UCSD-AML1 (cell line): ENCODE measurements around the gene GDI1.
A peak's percentile ranks its signal among the peaks of the same experiment; 100 is the strongest.

Experiments
- DNase-seq: peaks from one replicate; lab custom pipeline; 2025; ENCODE audit not compliant: unreplicated experiment; lab: John Stamatoyannopoulos, UW

GDI1 gene

GRCh38 chrX:154408659-154409221 lies 28.2 kb upstream of the GDI1 start:
- no peak for DNase-seq

DNA sequence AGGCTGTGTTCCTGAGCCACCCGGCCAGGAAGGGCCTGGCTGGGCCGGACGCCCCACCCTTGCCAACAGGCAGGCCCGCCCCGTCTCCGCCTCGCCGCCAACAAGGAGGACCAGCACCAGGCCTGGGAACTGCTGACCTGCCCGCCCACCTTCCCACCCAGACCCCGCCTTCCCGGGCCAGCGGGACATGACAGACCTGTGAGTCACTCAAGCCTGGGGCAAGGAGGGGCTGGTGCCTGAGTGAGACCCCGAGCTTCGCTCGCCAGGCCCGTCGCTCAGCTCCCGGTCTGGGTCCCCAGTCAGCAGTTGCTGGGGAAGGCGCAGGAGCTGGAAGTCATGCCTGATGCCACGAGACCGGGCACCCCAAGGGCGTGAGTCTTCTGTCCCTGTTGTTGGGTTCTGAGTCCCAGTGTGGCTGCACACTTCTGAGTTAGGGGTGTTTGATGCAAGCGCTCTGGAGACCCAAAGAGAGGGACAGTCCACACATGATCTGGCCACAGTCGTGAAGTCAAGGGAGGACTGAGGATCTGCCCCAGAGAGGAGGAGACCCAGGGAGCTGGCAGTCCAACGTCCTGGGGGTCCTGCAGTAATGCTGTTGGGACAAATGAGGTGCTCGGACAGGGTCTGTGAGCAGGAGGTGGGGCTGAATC lies 27.6 kb upstream of the GDI1 start, which contains the start of gene DNASE1L1:
DNASE1L1 (minus strand) TSS at position 33 of the 650 bp plus-strand sequence. CDS start 3,686 bp downstream, outside the sequence.
- DNase-seq: peak; percentile 83

- peak; percentile 54 for DNase-seq
These were observed 25.0 kb upstream of the GDI1 start for GRCh38 chrX:154411981-154412340.

GRCh38 chrX:154412468-154412867 lies 24.5 kb upstream of the GDI1 start:
- peak; percentile 55 for DNase-seq

DNA sequence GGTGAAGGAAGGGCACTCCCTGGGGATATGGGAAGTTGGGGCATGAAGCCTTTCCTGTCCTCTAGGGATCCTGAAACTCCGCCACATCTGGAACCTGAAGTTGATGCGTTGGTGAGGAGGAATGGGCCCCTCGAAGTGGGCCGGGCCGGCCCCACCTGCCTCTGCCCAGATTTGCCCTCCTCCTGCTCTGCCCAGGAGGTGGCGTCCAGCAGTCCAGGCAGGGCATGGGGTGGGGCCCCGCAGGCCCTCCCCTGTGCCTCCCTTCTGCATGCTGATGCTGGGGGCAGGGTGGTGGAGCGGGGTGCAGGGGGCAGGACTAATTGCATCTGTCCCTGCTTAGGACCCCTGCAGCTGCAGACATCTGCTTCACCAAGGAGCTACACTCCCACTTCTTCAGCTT lies 23.8 kb upstream of the GDI1 start:
- DNase-seq: no peak

GRCh38 chrX:154417157-154417556 lies 19.8 kb upstream of the GDI1 start:
- no peak for DNase-seq

DNA sequence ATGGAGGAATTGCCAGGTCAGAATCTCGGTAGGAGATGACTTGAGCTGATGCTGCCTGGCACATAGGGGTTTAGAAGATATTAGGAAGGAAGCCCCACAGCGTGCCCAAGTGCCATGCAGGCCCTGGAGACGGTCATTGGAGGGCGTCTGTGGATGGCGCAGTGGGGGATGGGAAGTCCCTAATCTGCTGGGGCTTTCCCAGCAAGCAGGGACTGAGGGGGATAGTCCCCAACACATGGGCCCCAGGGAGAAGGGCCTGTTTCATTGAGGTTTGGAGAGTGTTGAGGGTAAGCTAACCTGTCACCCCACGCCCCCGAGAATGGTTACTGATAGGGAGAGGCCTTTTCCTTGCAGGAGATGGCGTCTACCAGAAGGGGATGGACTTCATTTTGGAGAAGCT lies 17.8 kb upstream of the GDI1 start:
- no peak for DNase-seq

DNA sequence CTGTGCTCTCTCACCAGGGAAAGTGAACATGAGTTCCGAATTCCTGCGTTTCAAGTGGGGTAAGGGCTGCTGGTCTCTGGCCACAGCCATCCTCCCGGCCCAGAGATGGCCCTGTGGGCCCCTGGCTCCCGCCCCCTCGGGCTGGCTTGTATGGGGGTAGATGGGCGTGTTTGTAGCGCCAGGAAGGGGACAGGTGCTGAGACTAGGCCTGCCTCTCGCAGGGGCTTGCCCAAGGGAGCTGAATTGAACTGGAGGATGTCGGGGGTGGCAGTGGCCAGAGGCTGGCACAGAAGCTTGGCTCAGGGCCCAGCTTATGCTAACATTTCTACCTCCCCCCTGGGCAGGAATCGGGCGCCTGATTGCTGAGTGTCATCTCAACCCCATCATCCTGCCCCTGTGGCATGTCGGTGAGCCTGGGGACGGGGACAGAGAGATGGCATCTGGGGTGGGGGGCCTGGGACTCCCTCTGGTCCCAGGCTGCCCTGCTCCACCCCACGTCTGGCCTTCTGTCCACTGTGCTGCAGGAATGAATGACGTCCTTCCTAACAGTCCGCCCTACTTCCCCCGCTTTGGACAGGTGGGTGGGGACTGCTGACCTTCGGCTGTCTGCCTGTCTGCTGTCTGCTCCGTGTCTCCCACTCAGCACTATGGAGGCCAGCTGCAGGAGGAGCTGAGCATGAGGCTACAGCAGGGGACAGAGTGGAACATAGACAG lies 17.1 kb upstream of the GDI1 start:
- no peak for DNase-seq

GRCh38 chrX:154420402-154420756 lies 16.6 kb upstream of the GDI1 start:
- DNase-seq: no peak

GRCh38 chrX:154426916-154427770 lies 9.8 kb upstream of the GDI1 start:
- DNase-seq: no peak

- peak; percentile 88 for DNase-seq
These were observed 8.5 kb upstream of the GDI1 start, which contains the start of gene ATP6AP1 for GRCh38 chrX:154428176-154429171. Gene ATP6AP1 (plus strand): TSS chrX:154428677. CDS start chrX:154428693, 16 bp downstream.

DNA sequence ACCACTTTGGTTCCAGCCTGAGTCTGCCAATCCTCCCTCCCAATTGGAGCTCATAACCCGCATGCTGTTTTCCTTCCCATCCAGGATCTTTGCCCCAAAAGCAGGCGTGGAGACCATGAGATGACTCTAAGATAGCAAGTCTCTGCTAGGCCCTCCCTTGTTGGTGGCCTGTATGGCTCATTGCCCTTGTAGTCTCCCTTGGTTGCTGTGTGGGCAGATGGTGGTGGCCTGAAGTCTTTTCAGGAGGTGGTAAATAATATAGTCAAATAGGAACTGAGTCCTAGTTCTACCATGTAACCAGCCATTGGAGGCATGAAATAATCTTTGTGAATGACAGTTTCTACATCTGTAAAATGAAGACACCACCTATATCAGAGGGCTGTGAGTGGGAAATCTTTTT lies 7.2 kb upstream of the GDI1 start:
- DNase-seq: no peak

DNA sequence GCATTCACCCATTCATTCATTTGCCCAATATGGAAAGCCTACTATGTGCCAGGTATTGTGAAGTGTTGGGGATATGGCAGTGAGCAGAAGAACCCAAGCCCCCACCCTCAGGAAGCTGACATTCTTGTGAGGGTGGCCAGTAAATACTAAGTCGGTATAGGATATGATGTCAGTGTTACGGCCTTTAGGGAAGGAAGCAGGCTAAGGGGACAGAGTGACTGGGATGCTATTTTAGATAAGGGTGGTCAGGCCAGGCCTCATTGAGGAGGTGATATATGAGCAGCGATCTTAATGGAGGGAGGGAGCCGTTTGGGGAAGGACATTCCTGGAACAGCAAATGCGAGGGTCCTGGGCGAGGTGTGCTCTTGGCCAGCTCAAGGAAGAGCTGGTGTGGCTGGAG lies 6.5 kb upstream of the GDI1 start:
- no peak for DNase-seq

- DNase-seq: no peak
These were observed 6.0 kb upstream of the GDI1 start for GRCh38 chrX:154430916-154431315.

DNA sequence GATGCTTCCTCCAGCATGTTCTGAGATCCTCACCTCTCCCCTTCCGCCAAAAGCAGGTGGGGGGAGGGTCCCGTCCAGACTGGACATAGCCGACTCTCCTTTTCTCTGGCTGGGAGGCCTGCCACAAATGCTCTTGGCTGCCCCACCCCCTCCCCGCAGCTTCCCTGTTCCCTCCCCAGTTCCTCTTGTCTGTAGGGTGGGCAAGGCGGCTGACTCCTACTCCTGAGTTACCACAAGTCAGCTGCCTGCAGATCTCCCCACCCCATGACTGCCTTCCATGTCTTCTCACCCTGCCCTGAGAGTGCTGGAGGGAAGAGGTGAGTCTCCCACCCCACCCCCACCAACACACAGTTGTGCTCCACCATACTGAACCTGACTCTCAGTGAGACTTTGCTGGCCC lies 5.6 kb upstream of the GDI1 start:
- peak; percentile 32 for DNase-seq

DNA sequence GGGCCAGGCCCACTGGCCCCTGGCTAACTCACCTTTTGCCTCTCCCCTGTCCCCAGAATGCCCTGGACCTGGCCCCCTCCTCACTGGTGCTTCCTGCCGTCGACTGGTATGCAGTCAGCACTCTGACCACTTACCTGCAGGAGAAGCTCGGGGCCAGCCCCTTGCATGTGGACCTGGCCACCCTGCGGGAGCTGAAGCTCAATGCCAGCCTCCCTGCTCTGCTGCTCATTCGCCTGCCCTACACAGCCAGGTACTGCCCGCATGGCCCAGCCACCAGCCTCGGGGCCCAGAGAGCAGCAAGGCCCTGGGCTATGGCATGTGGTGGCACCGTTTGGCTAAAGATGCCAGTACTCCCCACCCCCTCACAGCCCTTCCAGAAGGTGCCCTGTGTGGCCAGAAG lies 4.7 kb upstream of the GDI1 start:
- no peak for DNase-seq

- DNase-seq: no peak
These were observed 3.3 kb upstream of the GDI1 start for GRCh38 chrX:154433605-154434004.

DNA sequence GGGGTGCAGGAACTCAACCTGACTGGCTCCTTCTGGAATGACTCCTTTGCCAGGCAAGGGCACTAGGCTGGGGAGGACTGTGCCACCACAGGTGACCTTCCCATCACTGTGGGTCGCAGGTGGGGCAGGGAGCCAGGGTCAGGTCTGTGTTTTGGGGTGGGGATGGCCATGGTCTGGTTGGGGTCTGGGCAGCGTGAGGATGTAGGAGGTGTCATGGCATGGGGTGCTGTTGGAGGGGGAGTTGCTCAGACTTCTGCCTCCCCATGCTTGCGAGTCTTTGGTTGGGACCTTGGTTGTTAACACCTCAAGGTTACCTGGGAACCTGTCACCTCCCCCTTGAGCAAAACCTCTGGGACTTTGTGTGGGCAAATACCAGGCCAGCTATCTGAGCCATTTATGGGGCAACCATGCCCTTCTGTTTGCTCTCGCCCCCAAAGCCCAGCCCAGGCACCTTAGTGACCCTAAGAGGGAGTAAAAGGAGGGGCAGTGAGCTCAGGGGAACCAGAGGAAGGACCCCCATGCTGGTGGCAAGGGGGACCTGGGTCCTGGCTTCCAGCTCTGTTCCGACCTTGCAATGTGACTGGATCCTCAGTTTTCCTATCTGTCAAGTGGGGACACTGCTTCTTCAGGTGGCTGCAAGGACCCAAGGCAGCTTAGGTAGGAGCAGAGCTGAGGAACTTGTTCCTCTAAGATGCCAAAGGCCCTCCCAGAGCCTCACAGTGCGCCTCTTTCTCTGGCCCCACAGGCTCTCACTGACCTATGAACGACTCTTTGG lies 2.4 kb upstream of the GDI1 start:
- no peak for DNase-seq

DNA sequence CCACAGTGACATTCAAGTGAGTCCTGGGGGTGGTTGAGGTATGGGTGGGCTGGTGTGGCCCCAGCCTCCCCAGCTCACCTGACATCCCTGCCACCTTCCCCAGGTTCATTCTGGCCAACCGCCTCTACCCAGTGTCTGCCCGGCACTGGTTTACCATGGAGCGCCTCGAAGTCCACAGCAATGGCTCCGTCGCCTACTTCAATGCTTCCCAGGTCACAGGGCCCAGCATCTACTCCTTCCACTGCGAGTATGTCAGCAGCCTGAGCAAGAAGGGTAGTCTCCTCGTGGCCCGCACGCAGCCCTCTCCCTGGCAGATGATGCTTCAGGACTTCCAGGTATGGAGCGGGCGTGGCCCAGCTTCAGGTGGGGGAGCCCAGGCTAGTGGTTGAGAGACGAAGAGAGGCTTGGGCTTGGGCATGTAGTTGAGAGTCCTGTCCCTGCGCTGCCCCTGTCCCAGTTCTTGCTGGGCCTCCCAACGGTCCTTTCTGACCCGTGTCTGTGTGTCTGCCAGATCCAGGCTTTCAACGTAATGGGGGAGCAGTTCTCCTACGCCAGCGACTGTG lies 1.7 kb upstream of the GDI1 start:
- no peak for DNase-seq
